KG1 (cell line): ENCODE data around the gene ACTR1B.
A peak's percentile ranks its signal among the peaks of the same experiment; 100 is the strongest.
"Not testable (repeated sequence)": the region's sequence is repeated elsewhere in the genome, so short reads cannot be mapped to it uniquely, and the experiment has no call there.

Experiments
- DNase-seq: peaks from one replicate; lab custom pipeline; 2025; lab: John Stamatoyannopoulos, UW

ACTR1B gene

GRCh38 chr2:97658691-97659157, 5.1 kb downstream of the ACTR1B start:
- DNase-seq: no peak

- no peak for DNase-seq
Measured at GRCh38 chr2:97657986-97658690, 5.7 kb downstream of the ACTR1B start.

GRCh38 chr2:97656905-97657587, 6.8 kb downstream of the ACTR1B start:
- no peak for DNase-seq

- no peak for DNase-seq
Measured at GRCh38 chr2:97656129-97656755, 7.6 kb downstream of the ACTR1B start.

- DNase-seq: no peak
Measured at GRCh38 chr2:97654791-97655190, 9.1 kb downstream of the ACTR1B start.

GRCh38 chr2:97654309-97654708, 9.5 kb downstream of the ACTR1B start:
- no peak for DNase-seq

- DNase-seq: no peak
Measured at GRCh38 chr2:97653874-97654273, 10.0 kb downstream of the ACTR1B start.

- DNase-seq: no peak
Measured at GRCh38 chr2:97653473-97653872, 10.4 kb downstream of the ACTR1B start.

GRCh38 chr2:97651114-97651513, 12.7 kb downstream of the ACTR1B start:
- DNase-seq: no peak

- DNase-seq: no peak
Measured at GRCh38 chr2:97646977-97647376, 16.9 kb downstream of the ACTR1B start.

- peak; percentile 98 for DNase-seq
Measured at GRCh38 chr2:97645695-97646629, 17.9 kb downstream of the ACTR1B start, which contains the start of gene COX5B. TSS of gene COX5B (plus strand) at chr2:97646062. CDS start at chr2:97646087, 25 bp downstream.

- peak; percentile 54 for DNase-seq
Measured at GRCh38 chr2:97645112-97645694, 18.6 kb downstream of the ACTR1B start.

- no peak for DNase-seq
Measured at GRCh38 chr2:97644023-97644717, 19.7 kb downstream of the ACTR1B start.

GRCh38 chr2:97626049-97626430, 37.8 kb downstream of the ACTR1B start:
- not testable (repeated sequence) for DNase-seq

- not testable (repeated sequence) for DNase-seq
Measured at GRCh38 chr2:97625354-97626048, 38.3 kb downstream of the ACTR1B start.

- DNase-seq: not testable (repeated sequence)
Measured at GRCh38 chr2:97622976-97623375, 40.9 kb downstream of the ACTR1B start.

- DNase-seq: not testable (repeated sequence)
Measured at GRCh38 chr2:97620492-97620891, 43.4 kb downstream of the ACTR1B start.

- not testable (repeated sequence) for DNase-seq
Measured at GRCh38 chr2:97618939-97619827, 44.7 kb downstream of the ACTR1B start.

GRCh38 chr2:97617911-97618310, 45.9 kb downstream of the ACTR1B start:
- DNase-seq: no peak
